D341Med (cell line): ENCODE measurements around the gene TNXB.
"Not testable (repeated sequence)": the region's sequence is repeated elsewhere in the genome, so short reads cannot be mapped to it uniquely, and the experiment has no call there.

ENCODE experiments used
- DNase-seq: peaks from one replicate; pipeline ENCODE4 v3.0.0; 2012; ENCODE audit warnings: low spot score

The TNXB gene

DNA sequence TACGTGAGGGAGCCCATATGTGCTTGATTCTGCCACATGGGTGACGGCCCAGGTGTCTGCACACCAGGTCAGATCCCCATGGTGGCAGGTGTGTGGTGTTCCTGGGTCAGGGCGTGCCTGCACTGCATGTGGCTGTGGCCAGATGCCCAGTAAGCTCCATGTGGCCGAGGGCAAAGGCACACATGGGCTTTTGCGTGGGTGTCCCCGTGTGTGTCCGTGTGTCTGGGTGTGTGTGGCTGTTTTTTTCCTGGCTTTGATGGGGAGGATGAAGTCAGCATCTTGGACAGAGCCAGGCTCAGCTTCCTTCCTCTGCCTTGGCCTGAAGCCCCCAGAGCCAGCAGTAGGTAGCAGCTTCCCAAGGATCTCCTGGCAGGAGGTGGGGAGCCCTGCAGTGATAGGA lies 1.5 kb upstream of the TNXB start:
- no peak for DNase-seq

DNA sequence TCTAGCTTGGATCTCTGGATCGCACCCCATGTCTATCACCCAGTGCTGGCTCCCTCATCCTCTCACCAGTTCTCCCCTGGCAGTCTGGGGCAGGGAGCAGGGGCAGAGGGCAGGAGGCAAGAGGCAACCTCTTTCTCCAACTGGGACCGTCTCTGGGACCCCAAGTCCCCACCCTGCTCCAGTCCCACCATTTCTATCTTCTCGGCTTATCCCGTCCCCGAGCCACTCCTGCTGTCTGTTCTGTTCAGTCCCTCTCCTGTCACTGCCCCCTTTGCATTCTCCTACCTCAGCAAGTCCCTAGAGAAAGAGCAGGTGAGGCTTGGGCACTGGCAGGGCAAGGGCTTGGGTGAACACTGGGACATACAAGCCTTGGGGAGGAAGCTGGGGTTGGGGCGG lies 625 bp upstream of the TNXB start:
- DNase-seq: no peak

DNA sequence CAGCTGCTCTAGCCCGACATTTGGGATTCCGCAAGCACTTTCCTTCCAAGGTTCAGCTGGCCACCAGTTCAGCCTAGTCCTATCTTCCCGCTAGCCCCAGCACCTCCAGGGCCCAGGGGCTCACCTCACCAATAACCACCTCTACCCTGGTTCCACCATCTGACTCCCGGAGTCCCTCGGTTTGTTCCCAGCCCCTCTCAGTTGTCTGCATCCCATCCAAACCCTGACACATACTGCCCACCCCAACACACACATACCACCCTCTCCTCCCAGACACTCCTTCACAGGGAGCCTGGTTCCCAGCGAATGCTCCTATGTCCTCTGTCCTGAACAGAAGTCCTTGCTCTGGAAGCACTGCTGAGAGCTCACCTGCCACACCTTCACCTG lies 418 bp downstream of the TNXB start:
- DNase-seq: no peak

DNA sequence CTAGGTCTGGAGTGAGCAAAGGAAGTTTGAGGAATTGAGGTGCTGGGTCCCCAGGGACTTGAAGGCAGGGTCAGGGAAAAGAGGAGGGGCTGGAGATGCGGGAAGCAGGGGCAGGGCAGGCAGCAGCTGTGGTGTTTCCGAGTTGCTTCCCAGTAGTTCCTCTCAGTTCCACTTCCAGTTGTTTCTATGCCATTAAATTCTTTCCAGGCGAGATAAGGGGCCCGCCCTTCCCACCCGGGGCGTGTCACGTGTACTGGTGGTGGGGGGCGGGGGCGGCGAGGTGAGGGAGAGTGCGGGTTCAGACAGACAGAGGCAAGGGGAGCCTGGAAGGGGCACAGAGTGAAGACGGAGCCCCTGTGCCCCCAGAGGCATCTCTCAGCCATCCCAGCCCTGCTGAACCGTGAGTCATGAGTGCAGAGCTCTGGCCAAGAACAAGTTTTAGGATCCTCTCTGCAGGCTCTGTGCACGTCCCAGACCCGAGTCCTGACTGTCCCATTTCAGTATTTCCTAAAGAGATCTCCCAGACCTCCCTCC lies 977 bp downstream of the TNXB start:
- DNase-seq: no peak

DNA sequence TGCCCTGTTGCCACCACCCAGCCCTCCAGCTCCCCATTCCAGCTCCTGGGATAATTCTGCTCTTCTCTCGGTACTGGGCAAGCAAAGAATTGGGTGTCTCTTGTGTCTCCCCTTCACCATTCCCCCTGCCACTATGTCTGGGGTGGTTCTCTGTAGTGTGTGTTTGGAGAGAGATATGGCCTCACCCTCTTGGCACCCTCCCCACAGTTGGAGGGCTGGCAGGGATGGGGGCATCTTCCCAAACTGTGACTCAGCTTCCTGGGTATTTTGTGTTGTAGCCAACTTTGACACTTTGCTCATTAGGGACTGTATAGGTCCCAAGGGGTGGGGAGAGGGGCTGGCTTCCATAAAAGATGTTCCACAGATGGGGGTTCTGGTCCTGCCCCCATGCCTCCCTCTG lies 1.7 kb downstream of the TNXB start:
- no peak for DNase-seq

DNA sequence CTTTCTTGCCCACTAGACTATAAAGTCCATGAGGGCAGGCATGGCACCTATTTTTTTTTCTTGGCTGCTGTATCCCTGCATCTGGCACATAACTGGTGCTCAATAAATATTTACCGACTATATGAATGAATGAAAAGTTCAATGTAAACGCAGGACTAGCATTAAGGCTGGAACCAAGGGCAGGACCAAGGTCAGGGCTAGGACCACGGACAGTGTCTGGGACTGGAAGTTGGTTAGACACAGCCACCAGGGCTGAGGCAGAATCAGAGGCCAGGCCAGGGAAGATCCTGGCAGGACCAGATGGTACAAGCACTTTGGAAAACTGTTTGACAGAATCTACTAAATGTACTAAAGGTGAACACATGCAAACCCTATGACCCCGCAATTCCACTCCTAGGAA lies 3.7 kb downstream of the TNXB start:
- DNase-seq: no peak

DNA sequence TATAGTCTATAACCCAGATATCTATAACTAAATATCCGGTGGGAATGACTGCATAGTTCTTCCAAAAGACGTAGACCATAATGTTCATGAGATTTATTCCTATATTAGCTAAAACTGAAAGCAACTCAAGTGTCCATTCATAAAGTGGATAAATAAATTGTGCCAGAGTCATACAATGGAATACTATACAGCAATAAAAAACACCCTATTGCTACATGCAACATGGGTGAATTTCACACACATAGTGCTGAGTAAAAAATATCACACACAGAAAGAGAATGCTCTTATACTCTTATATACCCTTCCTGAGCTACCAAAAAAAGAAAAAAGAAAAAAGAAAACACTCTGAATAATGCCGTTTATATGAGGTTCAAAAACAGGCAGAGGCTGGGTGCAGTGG lies 6.9 kb downstream of the TNXB start:
- DNase-seq: no peak

DNA sequence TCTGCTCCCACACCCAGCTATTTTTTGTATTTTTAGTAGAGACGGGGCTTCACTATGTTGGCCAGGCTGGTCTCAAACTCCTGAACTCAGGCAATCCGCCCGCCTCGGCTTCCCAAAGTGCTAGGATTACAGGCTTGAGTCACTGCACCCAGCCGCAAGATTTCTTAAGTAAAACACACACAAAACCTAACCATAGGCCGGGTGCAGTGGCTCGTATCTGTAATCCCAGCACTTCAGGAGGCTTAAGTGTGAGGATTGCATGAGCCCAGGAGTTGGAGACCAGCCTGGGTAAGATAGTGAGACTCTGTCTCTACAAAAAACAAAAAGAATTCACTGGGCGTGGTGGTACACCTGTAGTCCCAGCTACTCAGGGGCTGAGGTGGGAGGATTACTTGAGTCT lies 8.9 kb downstream of the TNXB start:
- not testable (repeated sequence) for DNase-seq

DNA sequence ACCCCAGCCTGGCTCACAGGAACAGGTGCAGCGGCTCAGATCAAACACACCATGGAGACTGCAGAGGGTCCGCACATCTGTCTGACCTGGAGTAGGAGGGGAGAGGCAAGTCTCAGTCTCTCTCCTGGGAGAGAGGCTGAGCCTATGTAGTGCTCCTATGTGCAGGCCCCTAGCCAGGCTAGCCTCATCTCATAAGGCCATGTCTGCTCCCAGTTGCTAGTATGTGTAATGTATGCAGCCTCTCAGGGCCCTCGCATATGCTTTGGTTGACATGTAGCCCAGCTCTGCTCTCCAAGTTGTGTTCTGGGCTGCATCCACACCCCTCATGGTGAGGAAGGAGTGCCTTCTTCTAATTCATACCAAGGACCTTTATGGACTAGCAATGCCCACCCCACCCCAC lies 11.8 kb downstream of the TNXB start:
- DNase-seq: no peak

DNA sequence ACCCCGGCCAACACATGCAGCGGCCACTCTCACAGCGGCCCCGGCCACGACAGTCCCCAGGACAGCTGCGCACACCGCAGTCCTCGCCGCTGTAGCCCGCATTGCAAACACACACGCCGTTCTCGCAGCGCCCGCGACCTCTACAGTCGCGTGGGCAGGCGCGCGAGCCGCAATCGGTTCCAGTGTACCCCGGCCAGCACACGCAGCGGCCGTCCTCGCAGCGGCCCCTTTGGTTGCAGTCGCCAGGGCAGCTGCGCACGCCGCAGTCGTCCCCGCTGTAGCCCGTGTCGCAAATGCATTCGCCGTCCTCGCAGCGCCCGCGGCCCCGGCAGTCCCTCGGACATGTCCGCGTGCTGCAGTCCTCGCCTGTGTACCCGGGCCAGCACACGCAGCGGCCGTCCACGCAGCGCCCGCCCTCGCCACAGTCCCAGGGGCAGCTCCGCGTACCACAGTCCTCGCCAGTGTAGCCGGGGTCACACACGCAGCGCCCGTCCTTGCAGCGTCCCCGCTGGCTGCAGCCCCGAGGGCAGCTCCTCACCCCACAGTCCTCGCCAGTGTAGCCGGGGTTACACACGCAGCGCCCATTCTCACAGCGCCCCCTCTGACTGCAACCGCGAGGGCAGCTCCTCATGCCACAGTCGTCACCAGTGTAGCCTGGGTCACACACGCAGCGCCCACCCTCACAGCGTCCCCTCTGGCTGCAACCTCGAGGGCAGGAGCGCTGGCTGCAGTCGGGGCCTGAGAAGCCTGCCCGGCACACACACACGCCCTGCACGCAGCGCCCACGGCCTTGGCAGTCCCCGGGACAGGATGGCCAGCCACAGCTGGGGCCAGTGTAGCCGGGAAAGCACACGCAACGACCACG lies 12.5 kb downstream of the TNXB start:
- DNase-seq: no peak

DNA sequence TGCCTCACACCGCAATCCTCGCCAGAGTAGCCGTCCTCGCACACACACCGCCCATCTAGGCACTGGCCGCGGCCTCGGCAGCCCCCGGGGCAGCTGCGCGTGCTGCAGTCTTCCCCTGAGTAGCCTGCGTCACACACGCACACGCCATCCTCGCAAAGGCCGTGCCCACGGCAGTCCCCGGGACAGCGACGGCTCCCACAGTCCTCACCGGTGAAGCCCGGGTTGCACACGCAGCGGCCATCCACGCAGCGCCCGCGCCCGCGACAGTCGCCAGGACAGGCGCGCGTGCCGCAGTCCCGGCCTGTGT lies 13.1 kb downstream of the TNXB start:
- DNase-seq: no peak

DNA sequence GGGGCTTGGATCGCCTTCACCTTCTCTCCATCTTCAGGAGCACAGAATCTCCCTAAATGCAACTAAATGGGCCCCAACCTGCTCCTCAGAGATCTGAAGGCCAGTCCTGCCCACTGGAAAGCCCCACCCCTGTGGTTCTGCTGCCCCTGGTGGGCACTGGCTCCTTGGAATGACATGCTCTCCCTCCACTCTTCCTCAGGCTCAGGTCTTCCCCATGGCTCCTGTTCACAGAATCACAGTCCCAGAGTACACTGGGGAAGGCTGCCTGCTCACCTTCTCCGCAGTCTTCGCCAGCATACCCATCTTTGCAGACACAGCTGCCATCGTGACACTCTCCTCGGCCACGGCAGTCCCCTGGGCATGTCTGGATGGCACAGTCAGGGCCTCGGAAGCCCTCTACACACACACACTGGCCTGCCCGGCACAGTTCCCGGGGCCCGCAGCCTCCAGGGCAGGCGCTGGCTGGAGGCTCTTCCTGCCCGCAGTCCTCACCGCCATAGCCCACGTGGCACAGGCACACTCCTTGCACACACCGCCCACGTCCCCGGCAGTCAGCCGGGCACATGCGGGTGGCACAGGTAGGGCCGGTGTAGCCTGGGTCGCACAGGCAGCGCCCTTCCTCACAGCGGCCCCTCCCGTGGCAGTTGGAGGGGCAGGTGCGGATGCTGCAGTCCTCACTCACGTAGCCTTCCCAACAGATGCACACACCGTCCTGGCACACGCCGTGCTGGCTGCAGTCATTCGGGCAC lies 13.6 kb downstream of the TNXB start:
- no peak for DNase-seq

DNA sequence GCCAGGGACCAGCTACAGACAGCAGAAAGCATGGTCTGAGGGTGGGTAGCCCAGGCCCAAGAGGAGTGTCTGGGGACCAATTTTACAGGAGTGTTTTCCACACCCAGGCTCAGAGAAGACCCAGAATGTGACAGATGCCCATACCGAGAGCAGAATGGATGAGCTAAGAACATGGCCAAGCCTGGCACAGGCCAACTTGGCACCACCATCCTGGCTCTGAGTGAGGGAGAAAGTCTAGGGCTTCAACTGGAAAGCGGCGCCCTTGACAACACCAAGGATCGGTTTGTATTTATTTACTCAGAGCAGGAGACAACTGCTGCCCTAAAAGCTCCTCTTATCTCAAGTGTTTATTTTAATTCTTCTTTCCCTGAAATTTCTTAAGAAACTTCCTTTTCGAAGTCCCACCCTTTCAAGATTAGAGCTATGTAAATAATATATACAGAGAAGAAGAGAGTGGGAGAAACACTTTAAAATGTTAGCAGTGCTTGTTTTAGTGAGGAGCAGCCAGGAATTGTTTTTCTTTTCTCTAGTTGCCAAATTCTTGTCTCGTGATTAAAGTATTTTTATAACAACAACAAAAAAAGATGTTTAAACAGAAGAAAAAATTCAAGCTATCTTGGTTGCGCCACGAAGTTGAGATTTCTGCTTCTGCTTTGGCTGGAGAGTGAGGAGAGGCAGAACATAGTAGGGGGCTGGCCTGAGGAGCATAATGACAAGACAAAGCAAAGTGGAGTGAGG lies 16.2 kb downstream of the TNXB start:
- DNase-seq: no peak

DNA sequence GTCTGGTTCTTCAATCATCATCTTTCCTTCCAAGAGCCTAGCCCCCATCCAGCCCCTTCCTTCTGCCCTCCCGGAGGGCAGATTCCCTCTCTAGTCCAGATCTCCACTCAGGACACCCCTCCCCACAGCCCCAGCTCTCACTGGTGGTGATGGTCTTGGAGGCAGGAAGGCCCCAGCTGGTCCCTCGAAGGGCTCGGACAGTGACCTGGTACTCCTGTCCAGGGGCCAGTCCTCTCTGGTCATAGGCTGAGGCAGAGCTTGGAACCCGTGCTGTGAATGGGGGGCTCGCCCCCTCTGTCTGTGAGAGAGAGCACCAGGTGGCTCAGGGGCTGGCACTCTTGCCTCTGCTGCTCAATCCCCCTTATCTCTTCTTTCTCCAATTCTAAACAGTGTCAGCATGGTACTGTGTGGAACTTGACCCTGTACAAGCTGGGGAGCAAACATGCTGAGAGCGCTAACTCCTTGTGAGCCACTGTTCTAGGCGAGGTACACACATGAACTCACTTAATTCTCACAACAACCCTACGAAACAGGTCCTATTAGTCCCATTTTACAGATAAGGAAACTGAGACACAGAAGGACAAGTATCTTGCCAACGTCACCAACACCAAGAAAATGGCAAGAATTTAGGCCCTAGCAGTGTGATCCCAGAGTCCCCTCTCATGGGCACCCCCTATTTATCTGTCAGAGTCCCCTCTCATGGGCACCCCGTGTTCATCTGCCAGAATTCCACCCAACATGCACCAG lies 19.9 kb downstream of the TNXB start:
- DNase-seq: no peak

DNA sequence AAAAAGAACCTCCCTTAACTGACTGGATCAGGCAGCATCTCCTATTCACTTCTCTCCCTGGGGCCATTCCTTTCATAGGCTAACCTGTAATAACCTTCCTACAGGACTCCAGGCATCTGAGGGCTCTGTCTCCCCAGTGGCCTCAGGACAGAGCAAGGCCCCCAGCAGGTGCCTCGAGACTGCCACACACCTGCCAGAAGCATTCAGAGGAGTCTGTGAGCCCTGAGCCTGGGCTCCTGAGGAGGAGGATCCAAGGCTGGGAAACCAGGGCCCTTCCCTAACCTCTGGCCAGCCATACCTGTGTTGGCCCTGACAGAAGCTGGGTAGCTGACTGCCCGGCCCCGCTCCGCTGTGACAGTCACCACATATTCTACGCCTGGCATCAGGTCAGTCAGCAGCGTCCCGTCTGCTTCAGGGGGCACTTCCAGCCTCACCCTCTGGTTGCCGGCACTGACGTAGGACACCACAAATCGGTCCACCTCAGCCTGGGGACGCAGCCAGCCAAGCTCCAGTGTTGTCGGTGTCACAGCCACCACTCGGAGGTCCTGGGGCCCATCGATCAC lies 20.6 kb downstream of the TNXB start:
- DNase-seq: no peak

DNA sequence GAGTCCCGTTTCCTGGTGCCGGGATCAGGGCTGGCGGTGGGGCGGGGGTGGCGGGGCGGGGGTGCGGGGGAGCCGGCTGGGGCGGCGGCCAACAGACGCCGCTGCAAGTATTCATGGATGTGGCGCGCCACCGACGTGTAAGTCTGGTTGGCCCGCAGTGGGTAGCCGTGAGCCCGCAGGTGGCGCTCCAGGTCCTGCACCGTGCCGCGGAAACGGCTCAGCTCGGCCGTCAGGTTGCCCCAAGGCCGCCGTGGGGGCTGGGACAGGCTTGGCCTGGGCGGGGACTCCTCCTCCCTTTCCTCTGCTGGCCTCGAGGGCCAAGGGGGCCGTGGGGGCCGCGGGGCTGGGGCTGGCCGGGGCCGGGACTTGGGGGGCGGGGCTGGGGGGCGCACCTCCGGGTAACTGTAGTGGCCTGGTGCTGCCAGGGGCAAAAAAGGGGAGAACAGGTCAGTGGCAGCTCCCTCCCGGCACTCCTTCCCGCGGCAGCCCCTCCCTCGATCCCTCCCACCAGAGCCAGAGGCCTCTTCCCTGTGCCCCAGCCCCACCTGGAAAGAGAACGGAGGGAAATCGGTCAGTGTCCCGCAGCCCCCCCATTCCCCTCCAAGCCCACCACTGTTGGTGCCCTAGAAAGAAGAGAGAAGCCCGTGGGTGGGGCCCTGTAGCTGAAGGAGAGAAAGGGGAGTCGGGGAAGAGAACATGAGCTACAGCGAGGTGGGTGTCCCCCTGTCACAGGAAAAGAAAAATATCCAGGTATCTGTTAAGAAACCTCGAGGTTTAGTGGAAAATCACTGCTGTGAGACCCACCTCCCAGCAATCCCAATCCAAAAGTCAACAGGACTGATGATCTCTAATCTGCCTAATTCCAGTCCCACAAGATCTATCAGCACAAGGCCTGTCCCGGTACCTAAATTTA lies 21.3 kb downstream of the TNXB start:
- peak; percentile 89 for DNase-seq

DNA sequence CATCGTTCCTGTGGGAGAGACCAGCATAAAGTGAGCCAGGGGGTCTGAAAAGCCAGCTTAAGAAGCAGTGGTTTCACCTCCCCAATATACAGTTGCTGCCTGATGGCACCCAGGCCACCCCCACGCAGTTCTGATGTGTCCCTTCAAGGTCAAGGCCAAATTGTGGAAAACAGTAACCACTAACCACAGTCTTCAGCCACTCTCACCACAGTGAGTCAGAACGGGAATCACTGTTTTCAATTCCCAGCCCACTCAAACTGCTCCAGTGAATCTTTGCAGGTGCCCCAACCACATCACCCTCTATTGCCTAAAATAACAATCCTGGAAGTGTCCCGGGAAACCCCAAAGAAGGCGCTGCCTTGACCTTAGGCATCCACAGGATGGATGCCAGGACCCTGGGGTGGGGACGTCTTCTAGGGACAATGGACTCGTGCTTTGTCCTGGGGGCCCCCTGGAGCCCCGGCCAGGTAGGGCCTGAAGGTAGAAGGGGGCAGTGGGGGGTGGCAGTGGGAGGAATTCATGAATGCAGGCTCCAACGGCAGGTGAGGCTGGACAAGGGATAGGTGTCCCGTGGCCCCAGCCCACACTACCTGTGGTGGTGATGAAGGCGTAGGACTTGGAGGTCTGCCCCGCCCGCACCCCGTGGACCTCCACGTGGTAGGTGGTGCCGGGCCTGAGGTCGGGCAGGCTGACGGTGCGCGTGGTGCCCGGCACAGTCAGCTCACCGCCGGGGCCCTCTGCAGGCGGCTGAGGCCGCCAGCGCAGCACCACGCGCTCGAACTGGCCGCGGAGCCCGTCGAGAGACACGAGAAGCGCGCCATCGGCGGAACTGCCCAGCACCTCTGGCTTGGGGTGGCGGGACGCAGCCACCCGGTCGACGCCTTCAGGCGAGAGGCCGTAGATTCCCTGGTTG lies 22.2 kb downstream of the TNXB start:
- peak; percentile 59 for DNase-seq

DNA sequence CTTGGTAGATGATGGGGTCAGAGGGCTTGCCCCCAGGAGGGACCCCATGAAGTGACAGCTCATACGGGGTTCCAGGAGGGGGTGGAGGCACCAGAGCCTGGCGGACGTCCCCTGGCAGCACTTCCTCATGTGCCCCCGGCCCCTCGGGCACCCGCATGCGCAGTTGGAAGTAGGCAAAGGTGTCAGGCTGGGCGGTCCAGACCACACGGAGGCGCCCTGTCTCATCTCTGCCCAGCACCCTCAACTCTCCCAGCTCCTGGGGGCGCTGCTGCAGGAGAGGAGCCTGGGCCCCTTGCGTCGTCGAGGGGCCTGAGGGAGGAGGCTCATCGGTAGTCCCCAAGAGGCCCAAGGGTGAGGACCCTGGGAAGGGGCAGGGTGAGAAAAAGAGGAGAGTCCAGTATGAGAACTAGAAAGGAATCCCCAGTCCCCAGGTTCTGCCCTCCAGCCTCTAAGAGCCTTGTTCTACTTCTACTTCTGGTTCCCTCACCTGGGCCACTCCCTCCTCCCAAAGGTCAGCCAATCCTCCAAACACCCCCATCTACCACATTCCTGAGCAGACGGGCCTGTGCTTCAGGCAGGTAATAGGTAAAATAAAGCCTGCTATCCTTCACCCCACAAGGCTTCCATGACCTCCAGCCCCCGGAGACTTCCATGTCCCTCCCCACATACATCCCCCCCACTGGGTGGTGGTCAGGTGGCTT lies 23.2 kb downstream of the TNXB start:
- peak; percentile 67 for DNase-seq

DNA sequence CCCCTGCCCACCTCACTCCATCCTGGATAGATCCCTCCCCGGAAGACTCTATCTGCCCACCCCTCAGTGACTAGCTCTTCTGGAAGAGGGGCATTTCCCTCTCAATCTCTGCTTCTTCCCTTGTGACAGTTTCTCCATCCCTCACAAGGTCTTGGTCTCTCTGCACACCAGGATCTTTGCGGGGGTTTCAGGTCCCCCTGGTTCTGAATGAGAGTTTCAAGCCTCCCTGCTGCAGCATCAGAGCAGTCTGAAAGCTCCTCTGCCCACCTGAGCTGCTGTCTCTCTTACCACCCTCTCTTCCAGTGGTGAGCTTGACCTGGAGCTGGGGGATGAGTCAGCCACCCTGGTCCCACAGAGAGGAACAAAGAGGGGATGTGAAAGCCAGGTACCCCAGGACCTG lies 24.4 kb downstream of the TNXB start:
- DNase-seq: no peak
